H1 (cell line): ENCODE measurements around the gene GLYATL3. TPM values are rescaled to one million over a fixed set of nuclear protein-coding genes. Genes with fewer than 3 reads are reported as not detected.

Experiments used
- polyA plus RNA-seq, 7 experiments: library from polyadenylated mRNA; depleted of rRNA in 3 of 7; stranded (reverse) in 5 of 7; unstranded in 2 of 7; fragments of >200 nt in 5 of 7; fragments of 200-250 nt in 2 of 7; gene quantifications; 1 replicate in 5 of 7; 2 replicates in 1 of 7; 4 replicates in 1 of 7; pipeline versions ENCODE4 v1.2.1 to v1.2.3, GENCODE V29; 2011 to 2013; ENCODE audit warnings: missing spikeins in 2 of 7, mixed read lengths in 2 of 7
- total RNA-seq: library from RNA; stranded (reverse); fragmentation: NEBNext Ultra II Directional; extraction: Animal tissue kit (Norgen Biotek cat#: 25700); gene quantifications from 2 replicates; pipeline ENCODE4 v1.2.1, GENCODE V29; 2021
- TF ChIP-seq, protein P1 (sequence below): fragments of 300-600 bp; sonication (generic); IDR thresholded peaks from 2 replicates; pipeline ENCODE4 v1.7.1; 2012; ENCODE audit warnings: low read length, moderate library complexity, mild to moderate bottlenecking, inconsistent platforms; ENCODE audit not compliant: insufficient replicate concordance

The GLYATL3 gene
- total and polyA plus RNA-seq, 2 of the 8 experiments (the other 6 are each of a cell fraction or from before 2014, with no cell fraction given), result not detected

DNA sequence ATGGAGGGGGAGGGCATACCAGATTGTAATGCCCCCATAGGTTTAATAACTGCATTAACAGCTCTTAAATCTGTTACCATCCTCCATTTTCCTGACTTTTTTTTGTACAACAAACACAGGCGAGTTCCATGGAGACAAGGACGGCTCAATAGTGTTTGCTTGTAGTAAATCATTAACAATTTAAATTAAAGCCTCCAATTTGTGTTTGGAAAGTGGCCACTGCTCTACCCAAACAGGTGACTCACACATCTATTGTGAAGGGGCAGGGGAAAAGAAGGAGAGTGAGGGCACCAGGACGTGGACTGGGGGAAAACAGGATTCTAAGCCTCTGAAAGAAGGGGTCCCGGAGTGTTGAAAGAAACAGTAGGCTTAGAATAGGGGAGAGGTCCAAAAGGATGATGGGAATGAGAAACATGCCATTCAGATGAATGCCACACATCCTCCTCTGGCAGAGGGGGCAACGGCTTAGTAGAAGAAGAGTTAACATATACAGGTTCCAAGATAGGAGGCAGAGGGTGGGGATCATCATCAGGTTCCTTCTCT, 6.9 kb downstream of the GLYATL3 start (continued):
- TF ChIP-seq, protein P1, sequence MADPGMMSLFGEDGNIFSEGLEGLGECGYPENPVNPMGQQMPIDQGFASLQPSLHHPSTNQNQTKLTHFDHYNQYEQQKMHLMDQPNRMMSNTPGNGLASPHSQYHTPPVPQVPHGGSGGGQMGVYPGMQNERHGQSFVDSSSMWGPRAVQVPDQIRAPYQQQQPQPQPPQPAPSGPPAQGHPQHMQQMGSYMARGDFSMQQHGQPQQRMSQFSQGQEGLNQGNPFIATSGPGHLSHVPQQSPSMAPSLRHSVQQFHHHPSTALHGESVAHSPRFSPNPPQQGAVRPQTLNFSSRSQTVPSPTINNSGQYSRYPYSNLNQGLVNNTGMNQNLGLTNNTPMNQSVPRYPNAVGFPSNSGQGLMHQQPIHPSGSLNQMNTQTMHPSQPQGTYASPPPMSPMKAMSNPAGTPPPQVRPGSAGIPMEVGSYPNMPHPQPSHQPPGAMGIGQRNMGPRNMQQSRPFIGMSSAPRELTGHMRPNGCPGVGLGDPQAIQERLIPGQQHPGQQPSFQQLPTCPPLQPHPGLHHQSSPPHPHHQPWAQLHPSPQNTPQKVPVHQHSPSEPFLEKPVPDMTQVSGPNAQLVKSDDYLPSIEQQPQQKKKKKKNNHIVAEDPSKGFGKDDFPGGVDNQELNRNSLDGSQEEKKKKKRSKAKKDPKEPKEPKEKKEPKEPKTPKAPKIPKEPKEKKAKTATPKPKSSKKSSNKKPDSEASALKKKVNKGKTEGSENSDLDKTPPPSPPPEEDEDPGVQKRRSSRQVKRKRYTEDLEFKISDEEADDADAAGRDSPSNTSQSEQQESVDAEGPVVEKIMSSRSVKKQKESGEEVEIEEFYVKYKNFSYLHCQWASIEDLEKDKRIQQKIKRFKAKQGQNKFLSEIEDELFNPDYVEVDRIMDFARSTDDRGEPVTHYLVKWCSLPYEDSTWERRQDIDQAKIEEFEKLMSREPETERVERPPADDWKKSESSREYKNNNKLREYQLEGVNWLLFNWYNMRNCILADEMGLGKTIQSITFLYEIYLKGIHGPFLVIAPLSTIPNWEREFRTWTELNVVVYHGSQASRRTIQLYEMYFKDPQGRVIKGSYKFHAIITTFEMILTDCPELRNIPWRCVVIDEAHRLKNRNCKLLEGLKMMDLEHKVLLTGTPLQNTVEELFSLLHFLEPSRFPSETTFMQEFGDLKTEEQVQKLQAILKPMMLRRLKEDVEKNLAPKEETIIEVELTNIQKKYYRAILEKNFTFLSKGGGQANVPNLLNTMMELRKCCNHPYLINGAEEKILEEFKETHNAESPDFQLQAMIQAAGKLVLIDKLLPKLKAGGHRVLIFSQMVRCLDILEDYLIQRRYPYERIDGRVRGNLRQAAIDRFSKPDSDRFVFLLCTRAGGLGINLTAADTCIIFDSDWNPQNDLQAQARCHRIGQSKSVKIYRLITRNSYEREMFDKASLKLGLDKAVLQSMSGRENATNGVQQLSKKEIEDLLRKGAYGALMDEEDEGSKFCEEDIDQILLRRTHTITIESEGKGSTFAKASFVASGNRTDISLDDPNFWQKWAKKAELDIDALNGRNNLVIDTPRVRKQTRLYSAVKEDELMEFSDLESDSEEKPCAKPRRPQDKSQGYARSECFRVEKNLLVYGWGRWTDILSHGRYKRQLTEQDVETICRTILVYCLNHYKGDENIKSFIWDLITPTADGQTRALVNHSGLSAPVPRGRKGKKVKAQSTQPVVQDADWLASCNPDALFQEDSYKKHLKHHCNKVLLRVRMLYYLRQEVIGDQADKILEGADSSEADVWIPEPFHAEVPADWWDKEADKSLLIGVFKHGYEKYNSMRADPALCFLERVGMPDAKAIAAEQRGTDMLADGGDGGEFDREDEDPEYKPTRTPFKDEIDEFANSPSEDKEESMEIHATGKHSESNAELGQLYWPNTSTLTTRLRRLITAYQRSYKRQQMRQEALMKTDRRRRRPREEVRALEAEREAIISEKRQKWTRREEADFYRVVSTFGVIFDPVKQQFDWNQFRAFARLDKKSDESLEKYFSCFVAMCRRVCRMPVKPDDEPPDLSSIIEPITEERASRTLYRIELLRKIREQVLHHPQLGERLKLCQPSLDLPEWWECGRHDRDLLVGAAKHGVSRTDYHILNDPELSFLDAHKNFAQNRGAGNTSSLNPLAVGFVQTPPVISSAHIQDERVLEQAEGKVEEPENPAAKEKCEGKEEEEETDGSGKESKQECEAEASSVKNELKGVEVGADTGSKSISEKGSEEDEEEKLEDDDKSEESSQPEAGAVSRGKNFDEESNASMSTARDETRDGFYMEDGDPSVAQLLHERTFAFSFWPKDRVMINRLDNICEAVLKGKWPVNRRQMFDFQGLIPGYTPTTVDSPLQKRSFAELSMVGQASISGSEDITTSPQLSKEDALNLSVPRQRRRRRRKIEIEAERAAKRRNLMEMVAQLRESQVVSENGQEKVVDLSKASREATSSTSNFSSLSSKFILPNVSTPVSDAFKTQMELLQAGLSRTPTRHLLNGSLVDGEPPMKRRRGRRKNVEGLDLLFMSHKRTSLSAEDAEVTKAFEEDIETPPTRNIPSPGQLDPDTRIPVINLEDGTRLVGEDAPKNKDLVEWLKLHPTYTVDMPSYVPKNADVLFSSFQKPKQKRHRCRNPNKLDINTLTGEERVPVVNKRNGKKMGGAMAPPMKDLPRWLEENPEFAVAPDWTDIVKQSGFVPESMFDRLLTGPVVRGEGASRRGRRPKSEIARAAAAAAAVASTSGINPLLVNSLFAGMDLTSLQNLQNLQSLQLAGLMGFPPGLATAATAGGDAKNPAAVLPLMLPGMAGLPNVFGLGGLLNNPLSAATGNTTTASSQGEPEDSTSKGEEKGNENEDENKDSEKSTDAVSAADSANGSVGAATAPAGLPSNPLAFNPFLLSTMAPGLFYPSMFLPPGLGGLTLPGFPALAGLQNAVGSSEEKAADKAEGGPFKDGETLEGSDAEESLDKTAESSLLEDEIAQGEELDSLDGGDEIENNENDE, result no peak
